Hematopoietic multipotent progenitor cell treated with erythropoietin and hydrocortisone succinate and interleukin-3 and kit ligand, for 6 days (in vitro differentiated cells): ENCODE data around the gene CEACAM18.

Experiments
- DNase-seq: peaks from one replicate; pipeline ENCODE4 v3.0.0-alpha.2; 2015

The CEACAM18 gene

DNA sequence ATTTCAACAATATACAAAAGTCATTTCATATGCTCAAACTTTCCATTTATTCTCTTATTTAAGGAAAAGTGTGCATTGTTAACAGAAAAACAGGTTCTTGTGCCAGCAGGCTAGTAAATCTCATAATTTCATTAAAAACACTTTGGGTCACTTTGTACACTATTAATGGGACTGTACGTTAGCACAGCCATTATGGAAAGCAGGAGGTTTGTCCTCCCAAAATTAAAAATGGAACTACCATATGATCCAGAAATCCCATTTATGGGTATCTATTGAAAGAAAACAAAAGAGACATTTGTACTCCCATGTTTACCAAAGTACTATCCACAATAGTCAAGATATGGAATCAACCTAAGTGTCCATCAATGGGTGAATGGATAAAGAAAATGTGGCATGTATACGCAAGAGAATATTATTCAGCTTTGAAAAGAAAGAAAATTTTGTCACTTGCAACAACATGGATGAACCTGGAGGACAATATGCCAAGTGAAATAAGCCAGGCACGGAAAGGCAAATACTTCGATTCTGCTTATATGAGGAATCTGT lies 61.6 kb downstream of the CEACAM18 start:
- no peak for DNase-seq
